H9 (cell line): Measurements from ENCODE around the gene TEX35. TPM values are rescaled to one million over a fixed set of nuclear protein-coding genes. Genes with fewer than 3 reads are reported as not detected.

ENCODE experiments used
- DNase-seq: peaks from one replicate; pipeline ENCODE4 v3.0.0-alpha.2; 2017
- H2AFZ ChIP-seq: one replicate; pipeline ENCODE4 v1.6.1; 2013; ENCODE audit warnings: mild to moderate bottlenecking, low read length, control low read depth, moderate library complexity
- H2AK5ac ChIP-seq: 2 replicates; pipeline ENCODE4 v1.6.1; 2013; ENCODE audit warnings: low read length, control low read depth, mixed read lengths; ENCODE audit not compliant: insufficient read length
- H2BK120ac ChIP-seq: one replicate; pipeline ENCODE4 v1.6.1; 2013; ENCODE audit warnings: low read depth, mild to moderate bottlenecking, low read length, control low read depth, inconsistent platforms; ENCODE audit not compliant: poor library complexity, severe bottlenecking
- H2BK12ac ChIP-seq: 2 replicates; pipeline ENCODE4 v1.6.1; 2013; ENCODE audit warnings: low read length, control low read depth, mixed read lengths, low read depth; ENCODE audit not compliant: insufficient read length
- H2BK15ac ChIP-seq: 2 replicates; pipeline ENCODE4 v1.6.1; 2013; ENCODE audit warnings: low read depth, low read length, control low read depth
- H2BK20ac ChIP-seq: one replicate; pipeline ENCODE4 v1.6.1; 2013; ENCODE audit warnings: low read depth, mild to moderate bottlenecking, low read length, control low read depth, inconsistent platforms; ENCODE audit not compliant: poor library complexity, severe bottlenecking
- H2BK5ac ChIP-seq: 2 replicates; pipeline ENCODE4 v1.6.1; 2013; ENCODE audit warnings: low read length, control low read depth, mixed read lengths; ENCODE audit not compliant: insufficient read length
- H3K14ac ChIP-seq: 2 replicates; pipeline ENCODE4 v1.6.1; 2013; ENCODE audit warnings: low read length, control low read depth; ENCODE audit not compliant: insufficient read depth
- H3K18ac ChIP-seq: 2 replicates; pipeline ENCODE4 v1.6.1; 2013; ENCODE audit warnings: low read depth, mild to moderate bottlenecking, mixed read lengths, low read length, control low read depth; ENCODE audit not compliant: insufficient read length
- H3K23ac ChIP-seq: 2 replicates; pipeline ENCODE4 v1.6.1; 2013; ENCODE audit warnings: low read length, control low read depth, mixed read lengths, low read depth; ENCODE audit not compliant: insufficient read length
- H3K23me2 ChIP-seq: 2 replicates; pipeline ENCODE4 v1.6.1; 2013; ENCODE audit warnings: low read depth, mild to moderate bottlenecking, mixed read lengths, low read length, control low read depth; ENCODE audit not compliant: insufficient read length, poor library complexity, severe bottlenecking
- H3K27ac ChIP-seq: 2 replicates; pipeline ENCODE4 v1.5.1; 2013; ENCODE audit warnings: low read length, control low read depth, mixed read lengths, low read depth; ENCODE audit not compliant: insufficient read length
- H3K27me3 ChIP-seq: 2 replicates; pipeline ENCODE4 v1.6.1; 2013; ENCODE audit warnings: low read length, control low read depth, inconsistent platforms; ENCODE audit not compliant: insufficient read depth
- H3K4ac ChIP-seq: 2 replicates; pipeline ENCODE4 v1.6.1; 2013; ENCODE audit warnings: low read depth, mild to moderate bottlenecking, control low read depth, inconsistent platforms, low read length, moderate library complexity
- H3K4me1 ChIP-seq: 2 replicates; pipeline ENCODE4 v1.6.1; 2013; ENCODE audit warnings: low read length, control low read depth, inconsistent platforms; ENCODE audit not compliant: insufficient read depth
- H3K4me2 ChIP-seq: 2 replicates; pipeline ENCODE4 v1.6.1; 2013; ENCODE audit warnings: low read length, control low read depth, mixed read lengths; ENCODE audit not compliant: insufficient read length, insufficient read depth
- H3K56ac ChIP-seq: 2 replicates; pipeline ENCODE4 v1.6.1; 2013; ENCODE audit warnings: low read depth, mild to moderate bottlenecking, mixed read lengths, low read length, control low read depth; ENCODE audit not compliant: insufficient read length
- H3K79me1 ChIP-seq: 2 replicates; pipeline ENCODE4 v1.6.1; 2013; ENCODE audit warnings: low read depth, mild to moderate bottlenecking, moderate library complexity, low read length, control low read depth, inconsistent platforms; ENCODE audit not compliant: insufficient read depth, poor library complexity, severe bottlenecking
- H3K79me2 ChIP-seq: 2 replicates; pipeline ENCODE4 v1.6.1; 2013; ENCODE audit warnings: low read length, control low read depth, inconsistent platforms; ENCODE audit not compliant: insufficient read depth
- H3K9ac ChIP-seq: 2 replicates; pipeline ENCODE4 v1.6.1; 2013; ENCODE audit warnings: low read length, control low read depth, mixed read lengths; ENCODE audit not compliant: insufficient read length; ENCODE audit errors: extremely low read depth
- H3K9me3 ChIP-seq: one replicate; pipeline ENCODE4 v1.6.1; 2013; ENCODE audit warnings: low read depth, low read length, inconsistent platforms; ENCODE audit not compliant: control insufficient read depth
- H3T11ph ChIP-seq: one replicate; pipeline ENCODE4 v1.6.1; 2013; ENCODE audit warnings: mild to moderate bottlenecking, low read length, control low read depth, inconsistent platforms
- H4K20me1 ChIP-seq: one replicate; pipeline ENCODE4 v1.6.1; 2013; ENCODE audit not compliant: control insufficient read depth, insufficient read length, insufficient read depth
- H4K5ac ChIP-seq: 2 replicates; pipeline ENCODE4 v1.6.1; 2013; ENCODE audit warnings: low read depth, mild to moderate bottlenecking, mixed read lengths, low read length, control low read depth; ENCODE audit not compliant: insufficient read length
- H4K8ac ChIP-seq: replicated peaks from 2 replicates; pipeline ENCODE4 v1.6.1; 2013; ENCODE audit warnings: low read length, control low read depth, mixed read lengths, low read depth; ENCODE audit not compliant: insufficient read length
- H4K91ac ChIP-seq: 2 replicates; pipeline ENCODE4 v1.6.1; 2013; ENCODE audit warnings: low read depth, mild to moderate bottlenecking, moderate library complexity, mixed read lengths, low read length, control low read depth; ENCODE audit not compliant: insufficient read length
- H3K27ac Mint-ChIP-seq, 3 experiments: 2 replicates in 2 of 3; 3 replicates in 1 of 3; pipeline ENCODE4 v1.8.0; 2020 to 2021; ENCODE audit warnings: mixed read lengths in 3 of 3, mild to moderate bottlenecking in 1 of 3, moderate library complexity in 1 of 3
- H3K27me3 Mint-ChIP-seq: 2 replicates; pipeline ENCODE4 v1.8.0; 2021; ENCODE audit warnings: low read depth, mild to moderate bottlenecking, moderate library complexity, mixed read lengths
- H3K36me3 Mint-ChIP-seq, 3 experiments: 2 replicates in 2 of 3; 3 replicates in 1 of 3; pipeline ENCODE4 v1.8.0; 2020 to 2021; ENCODE audit warnings: low read depth in 3 of 3, mixed read lengths in 3 of 3; ENCODE audit not compliant: insufficient read depth in 1 of 3
- H3K4me1 Mint-ChIP-seq, 2 experiments: 2 replicates each; pipeline ENCODE4 v1.8.0; 2020; ENCODE audit warnings: mixed read lengths in 2 of 2
- H3K4me3 Mint-ChIP-seq, 2 experiments: 2 replicates in 1 of 2; 3 replicates in 1 of 2; pipeline ENCODE4 v1.8.0; 2020 to 2021; ENCODE audit warnings: mild to moderate bottlenecking in 2 of 2, mixed read lengths in 2 of 2, moderate library complexity in 1 of 2
- H3K9me3 Mint-ChIP-seq, 2 experiments: 2 replicates in 1 of 2; 3 replicates in 1 of 2; pipeline ENCODE4 v1.8.0; 2020; ENCODE audit warnings: mild to moderate bottlenecking in 2 of 2, mixed read lengths in 2 of 2, moderate library complexity in 1 of 2
- CTCF ChIP-seq: fragments of 200-600 bp; sonication (generic); conservative IDR thresholded peaks from 3 replicates; pipeline ENCODE4 v1.8.0; 2021; ENCODE audit warnings: antibody characterized with exemption, mild to moderate bottlenecking
- WGBS: extraction: QIAGEN DNeasy Blood & Tissue Kit; methylation state at CpG from one replicate; pipeline ENCODE4 v1.1.7; 2013; ENCODE audit warnings: missing lambda C conversion rate, low lambda C conversion rate, mixed read lengths; ENCODE audit not compliant: insufficient read length; ENCODE audit errors: extremely low coverage; 5-methylcytosine and 5-hydroxymethylcytosine counted together
- total RNA-seq: library from RNA; stranded (reverse); gene quantifications from 2 replicates; pipeline ENCODE4 v1.2.1, GENCODE V29; 2021

The TEX35 gene
- total RNA-seq, 1 experiment from 2014 or later = not detected

GRCh38 chr1:178566187-178566586 is 53.3 kb downstream of the TEX35 start:
- no CpG with 5 or more reads among the region's 3 CpGs for WGBS

More at GRCh38 chr1:178566187-178566586, 53.3 kb downstream of the TEX35 start:
- Histone ChIP-seq H2BK20ac (no peak overlapping the region), H3K27ac (no peak overlapping the region), H3K4ac (no peak overlapping the region), H2BK12ac (no peak overlapping the region), H3K18ac (no peak overlapping the region), H3K56ac (no peak overlapping the region), H3K4me2 (no peak overlapping the region), H2BK5ac (no peak overlapping the region), H2AK5ac (no peak overlapping the region), H3K27me3 (no peaks in the 10 kb centered on the region), H3K9me3 (no peaks in the 10 kb centered on the region), H2BK120ac (no peak overlapping the region), H3K23me2 (no peaks in the 10 kb centered on the region), H4K8ac (no peak overlapping the region), H4K5ac (no peak overlapping the region), H4K91ac (no peak overlapping the region), H4K20me1 (no peaks in the 10 kb centered on the region), H3T11ph (no peak overlapping the region), H3K9ac (no peak overlapping the region), H3K79me2 (no peaks in the 10 kb centered on the region), H3K4me1 (no peaks in the 10 kb centered on the region), H2AFZ (no peak overlapping the region), H3K79me1 (no peaks in the 10 kb centered on the region), H3K14ac (no peak overlapping the region), H2BK15ac (no peak overlapping the region), H3K23ac (no peak overlapping the region)
- DNase-seq = no peak
- peaks cover 2 to 5% of the 10 kb centered on the region in 2 experiments; a peak in 2 of 4 replicates for H3K4me1 Mint-ChIP-seq
- no peak overlapping the region for H3K27ac Mint-ChIP-seq
- H3K36me3 Mint-ChIP-seq = no peaks in the 10 kb centered on the region
- no peak for TF ChIP-seq CTCF
- no peaks in the 10 kb centered on the region for H3K27me3 Mint-ChIP-seq
- H3K9me3 Mint-ChIP-seq = no peaks in the 10 kb centered on the region; a peak in 1 of 5 replicates
- no peak overlapping the region for H3K4me3 Mint-ChIP-seq
